ENCODE results near the gene VMO1.

VMO1 gene

DNA sequence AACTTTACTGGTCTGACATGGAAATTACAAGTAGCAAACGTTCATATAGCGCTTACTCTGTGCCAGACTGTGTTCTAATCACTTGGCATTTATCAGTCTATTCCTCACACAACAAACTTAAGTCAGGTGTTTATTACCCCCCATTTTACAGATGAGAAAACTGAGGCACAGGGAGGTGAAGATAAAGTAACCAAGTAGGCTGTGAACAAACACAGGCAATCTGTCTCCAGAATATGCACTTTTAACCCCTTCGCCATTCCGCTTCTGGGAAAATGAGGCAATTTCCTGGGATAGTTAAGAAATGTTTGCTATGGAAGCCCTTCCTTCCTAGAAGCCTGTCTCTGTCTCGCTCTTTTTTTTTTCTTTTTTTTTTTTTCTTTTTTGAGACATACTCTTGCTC, 34.2 kb downstream of the VMO1 start:
- DNase-seq = peak; percentile 40

DNA sequence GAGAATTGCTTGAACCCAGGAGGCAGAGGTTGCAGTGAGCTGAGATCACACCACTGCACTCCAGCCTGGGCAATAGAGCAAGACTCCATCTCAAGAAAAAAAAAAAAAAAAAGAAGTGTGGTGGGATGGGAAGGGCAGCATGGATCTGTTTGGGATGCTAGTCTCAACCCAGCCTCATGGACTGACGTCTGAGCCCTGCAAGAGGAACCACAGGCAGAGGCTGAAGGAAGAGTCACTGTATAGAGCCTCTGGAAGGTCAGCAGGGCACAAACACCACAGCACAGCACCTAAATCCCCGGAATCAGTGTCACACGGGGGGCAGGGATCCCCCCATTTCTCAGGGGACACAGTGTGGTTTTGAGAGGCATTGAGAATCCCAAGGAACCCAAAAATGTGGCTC, 35.6 kb downstream of the VMO1 start:
- DNase-seq = no peak

DNA sequence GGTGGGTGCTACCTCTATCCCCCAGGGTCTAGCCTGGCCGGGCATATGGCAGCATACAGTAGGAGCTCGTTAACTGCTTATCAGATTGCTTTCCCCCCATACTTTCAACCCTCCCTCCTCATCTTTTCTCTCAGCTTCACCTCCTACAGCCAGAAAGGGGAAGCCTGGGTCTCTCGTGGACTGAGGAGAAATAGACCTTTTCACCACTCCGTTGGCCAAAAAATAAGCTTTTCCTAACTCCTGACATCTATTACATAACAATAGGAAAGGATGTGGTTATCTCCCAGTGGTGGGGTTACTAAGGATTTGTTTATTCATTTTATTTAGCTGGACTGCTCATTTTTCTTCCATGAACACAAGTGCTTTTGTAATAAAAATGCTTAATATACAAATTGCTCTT, 37.5 kb downstream of the VMO1 start:
- peak; percentile 47 for DNase-seq

DNA sequence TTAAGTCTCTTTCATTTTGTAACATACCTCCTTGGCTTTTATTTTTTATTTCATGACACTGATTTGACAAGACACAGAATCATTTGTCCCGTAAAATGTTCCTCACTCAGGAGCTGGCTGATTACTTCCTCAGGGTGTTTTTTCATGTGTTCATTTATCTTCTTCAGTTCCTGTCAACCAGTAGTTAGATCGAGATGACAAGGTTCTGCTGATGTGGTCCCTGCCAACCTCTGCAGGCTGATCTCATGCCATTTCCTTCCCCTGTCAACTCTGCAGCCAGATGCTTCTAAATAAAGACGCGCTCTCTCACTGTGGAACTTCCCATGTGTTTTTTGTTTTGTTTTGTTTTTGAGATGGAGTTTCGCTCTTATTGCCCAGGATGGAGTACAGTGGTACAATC, 38.3 kb downstream of the VMO1 start:
- peak; percentile 95 for DNase-seq

DNA sequence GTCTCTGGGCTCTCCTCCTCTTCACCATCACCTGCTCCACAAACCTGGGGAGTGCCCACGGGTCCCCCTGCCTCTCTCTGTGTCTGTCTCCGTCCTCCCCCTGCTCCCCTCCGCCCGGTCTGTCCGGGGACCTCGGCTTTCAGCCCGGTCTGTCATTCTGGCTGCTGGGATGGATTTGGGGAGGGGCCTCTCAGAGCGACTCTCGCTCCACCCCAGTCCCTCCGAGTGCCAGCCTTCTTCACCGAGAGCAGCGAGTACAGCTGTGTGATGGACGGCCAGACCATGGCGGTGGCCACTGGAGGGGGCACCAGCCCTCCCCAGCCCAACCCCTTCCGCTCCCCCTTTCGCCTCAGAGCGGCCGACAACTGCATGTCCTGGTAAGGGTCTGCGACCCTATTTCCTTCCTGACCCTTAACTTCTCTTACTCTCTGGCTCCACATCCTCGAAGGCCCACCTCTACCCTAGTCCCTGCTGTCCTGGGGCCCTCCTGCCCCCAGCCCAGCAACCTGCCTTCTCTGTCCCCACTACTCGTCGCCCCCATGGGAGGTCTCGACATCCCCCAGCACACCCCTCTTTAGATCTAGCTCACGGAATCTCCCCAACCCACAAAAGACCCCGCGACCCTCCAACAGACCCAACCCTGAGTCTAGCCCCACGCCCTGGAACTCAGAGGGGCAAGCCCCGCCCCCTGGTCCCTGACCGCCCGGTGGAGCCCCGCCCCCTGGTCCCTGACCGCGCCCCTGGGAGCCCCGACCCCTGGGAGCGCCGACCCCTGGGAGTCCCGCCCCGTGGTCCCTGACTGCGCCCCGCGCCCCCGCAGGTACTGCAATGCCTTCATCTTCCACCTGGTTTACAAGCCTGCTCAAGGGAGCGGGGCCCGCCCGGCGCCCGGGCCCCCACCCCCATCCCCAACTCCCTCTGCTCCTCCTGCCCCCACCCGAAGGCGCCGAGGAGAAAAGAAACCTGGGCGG, 40.9 kb downstream of the VMO1 start:
- no peak for DNase-seq

DNA sequence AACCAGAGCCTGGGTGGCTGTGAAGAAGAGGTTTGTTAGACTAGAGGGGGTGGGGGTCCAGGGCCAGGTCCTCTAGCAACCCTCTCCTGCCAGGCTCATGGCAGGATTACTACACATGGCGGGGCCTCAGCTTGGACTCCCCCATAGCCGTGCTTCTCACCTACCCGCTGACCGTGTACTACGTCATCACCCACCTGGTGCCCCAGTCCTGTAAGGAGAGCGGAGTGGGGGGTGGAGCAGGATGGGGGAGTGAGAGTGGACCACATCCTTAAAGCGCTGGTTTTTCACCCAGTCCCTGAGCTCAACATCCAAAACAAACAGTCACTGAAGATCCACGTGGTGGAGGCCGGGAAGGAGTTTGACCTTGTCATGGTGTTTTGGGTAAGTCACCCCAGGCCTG, 42.3 kb downstream of the VMO1 start:
- no peak for DNase-seq

DNA sequence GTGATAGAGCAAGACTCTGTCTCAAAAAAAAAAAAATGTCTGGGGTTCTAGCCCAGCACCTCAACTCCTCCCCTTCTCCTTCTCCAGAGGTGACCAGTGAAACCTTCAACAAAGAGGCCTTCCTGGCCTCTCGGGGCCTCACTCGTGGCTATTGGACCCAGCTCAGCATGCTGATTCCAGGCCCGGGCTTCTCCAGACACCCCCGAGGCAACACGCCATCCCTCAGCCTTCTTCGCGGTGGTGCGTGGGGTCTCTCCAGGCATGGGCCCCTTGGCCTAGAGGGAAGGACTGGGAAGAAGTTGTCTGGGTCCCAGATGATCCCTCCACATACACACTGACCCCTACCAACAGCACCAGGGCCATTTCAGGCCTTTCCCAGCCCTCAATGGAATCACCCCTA, 42.9 kb downstream of the VMO1 start:
- no peak for DNase-seq

DNA sequence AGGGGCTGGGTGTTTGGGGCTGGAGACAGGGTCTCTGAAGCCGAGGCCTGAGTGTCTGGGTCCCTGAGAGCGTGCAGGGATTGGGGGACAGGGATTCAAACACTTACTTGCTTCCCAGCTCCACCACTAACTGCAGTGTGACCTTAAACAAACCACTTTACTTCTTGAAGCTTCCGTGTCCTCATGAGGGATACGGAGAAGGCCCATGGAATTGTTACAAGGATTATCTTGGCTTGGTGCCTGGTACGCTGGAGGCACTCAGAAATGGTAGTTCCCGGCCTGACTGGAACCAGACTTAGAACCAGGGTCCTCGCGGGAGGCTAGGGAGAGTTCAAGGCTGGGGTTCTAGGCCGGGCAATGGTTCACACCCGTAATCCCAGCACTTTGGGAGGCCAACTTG, 43.5 kb downstream of the VMO1 start:
- DNase-seq = no peak

DNA sequence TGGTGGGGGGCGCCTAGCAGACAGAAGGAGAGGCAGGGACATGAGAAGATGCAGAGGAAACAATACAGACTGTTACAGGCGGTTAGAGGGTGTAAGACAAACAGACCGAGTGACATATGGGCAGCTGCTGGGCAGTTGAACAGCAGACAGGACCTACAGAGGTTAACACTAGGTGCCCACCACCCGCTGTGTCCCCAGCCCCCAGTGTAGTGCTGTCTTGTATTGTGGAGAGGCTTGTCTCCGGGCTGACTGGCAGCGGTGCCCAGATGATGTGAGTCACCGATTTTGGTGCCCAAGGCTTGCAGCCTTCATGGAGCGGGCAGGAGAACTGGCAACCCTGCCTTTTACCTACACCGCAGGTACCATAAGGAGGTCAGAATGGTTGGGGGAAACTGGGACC, 44.0 kb downstream of the VMO1 start:
- no peak for DNase-seq

DNA sequence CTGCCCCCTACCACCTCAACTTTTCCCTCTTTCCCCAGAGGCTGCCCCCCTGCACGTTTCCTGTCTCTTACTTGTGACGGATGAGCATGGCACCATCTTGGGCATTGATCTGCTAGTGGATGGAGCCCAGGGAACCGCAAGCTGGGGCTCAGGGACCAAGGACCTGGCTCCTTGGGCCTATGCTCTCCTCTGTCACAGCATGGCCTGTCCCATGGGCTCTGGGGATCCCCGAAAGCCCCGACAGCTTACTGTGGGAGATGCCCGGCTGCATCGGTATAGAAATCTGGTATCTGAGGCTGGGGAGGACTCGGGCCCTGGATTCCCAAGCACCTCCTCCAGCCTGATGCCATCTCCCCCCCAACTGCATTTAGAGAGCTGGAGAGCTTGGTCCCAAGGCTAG, 44.6 kb downstream of the VMO1 start:
- no peak for DNase-seq

DNA sequence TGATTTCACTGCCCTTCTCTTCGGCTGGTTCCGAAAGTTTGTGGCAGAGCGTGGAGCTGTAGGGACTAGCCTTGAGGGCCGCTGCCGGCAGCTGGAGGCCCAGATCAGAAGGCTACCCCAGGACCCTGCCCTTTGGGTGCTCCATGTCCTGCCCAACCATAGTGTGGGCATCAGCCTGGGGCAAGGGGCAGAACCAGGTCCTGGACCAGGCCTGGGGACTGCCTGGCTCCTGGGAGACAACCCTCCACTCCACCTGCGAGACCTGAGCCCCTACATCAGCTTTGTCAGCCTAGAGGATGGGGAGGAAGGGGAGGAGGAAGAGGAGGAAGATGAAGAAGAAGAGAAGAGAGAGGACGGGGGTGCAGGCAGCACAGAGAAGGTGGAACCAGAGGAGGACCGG, 45.6 kb downstream of the VMO1 start:
- no peak for DNase-seq

DNA sequence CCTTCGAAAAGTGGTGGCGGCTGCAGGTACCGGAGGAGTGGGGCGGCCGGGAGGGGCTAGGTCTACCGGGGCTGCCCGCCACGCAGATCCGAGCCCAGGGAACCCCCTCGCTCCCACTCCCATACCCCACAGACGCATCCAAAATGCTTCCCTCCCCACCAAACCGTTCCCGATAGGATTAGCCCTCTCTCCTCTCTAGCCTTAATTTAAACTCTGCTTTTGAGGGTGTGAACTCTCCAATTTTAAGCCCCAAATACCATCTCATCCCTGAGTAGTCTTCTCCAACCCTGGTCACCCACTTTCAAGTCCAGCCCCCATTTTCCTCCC, 46.2 kb downstream of the VMO1 start:
- no peak for DNase-seq

DNA sequence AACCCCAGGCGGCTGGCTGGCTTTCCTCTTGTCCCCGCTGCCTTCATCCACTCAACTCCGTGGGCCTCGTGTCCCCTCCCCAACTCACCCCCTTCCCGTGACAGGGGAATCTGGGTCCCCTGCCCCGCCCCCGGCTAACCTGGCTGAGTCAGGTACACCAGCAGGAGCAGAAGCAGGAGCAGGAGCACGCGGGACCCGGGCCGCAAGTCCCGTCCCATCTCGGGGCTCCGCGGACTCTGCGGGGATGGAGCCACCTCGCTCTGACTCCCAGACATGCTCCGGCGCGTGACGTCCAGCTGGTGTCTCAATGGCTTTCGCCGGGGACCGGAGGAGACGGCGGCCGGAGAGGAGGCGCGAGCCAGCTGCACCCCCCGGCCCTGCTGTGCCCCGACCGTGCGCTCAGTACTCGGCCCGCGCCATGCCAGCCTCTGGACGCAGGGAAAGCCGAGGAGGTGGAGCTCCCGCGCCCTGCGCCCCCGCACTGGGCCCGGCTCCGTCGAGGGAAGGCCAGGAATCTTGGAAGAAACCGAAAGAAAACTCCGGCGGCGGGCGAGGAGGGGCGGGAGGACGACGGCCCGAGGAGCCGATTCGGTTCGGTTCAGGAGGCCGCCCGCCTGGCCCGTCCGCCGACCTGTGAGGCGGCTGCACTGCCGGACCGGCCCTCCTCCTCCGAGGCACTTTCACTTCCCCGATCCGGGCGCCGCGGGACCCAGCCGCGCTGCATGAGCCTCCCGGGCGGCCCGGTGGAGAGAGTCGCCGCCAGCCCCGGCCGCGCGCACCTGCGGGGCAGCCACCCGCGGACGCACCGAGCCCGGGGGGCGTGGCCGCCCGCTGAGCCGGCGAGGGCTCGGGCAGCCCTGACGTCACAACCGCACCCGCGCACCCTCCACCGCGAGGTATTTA, 46.8 kb downstream of the VMO1 start, which contains the start of the genes CXCL16 and ZMYND15:
Gene CXCL16 (minus strand): TSS at position 807 of the 903 bp plus-strand sequence. CDS start 589 bp downstream, at position 218.
Gene ZMYND15 (plus strand): TSS at position 712 of the 903 bp plus-strand sequence. CDS start 716 bp downstream, outside the sequence.
- DNase-seq = peak; percentile 85

DNA sequence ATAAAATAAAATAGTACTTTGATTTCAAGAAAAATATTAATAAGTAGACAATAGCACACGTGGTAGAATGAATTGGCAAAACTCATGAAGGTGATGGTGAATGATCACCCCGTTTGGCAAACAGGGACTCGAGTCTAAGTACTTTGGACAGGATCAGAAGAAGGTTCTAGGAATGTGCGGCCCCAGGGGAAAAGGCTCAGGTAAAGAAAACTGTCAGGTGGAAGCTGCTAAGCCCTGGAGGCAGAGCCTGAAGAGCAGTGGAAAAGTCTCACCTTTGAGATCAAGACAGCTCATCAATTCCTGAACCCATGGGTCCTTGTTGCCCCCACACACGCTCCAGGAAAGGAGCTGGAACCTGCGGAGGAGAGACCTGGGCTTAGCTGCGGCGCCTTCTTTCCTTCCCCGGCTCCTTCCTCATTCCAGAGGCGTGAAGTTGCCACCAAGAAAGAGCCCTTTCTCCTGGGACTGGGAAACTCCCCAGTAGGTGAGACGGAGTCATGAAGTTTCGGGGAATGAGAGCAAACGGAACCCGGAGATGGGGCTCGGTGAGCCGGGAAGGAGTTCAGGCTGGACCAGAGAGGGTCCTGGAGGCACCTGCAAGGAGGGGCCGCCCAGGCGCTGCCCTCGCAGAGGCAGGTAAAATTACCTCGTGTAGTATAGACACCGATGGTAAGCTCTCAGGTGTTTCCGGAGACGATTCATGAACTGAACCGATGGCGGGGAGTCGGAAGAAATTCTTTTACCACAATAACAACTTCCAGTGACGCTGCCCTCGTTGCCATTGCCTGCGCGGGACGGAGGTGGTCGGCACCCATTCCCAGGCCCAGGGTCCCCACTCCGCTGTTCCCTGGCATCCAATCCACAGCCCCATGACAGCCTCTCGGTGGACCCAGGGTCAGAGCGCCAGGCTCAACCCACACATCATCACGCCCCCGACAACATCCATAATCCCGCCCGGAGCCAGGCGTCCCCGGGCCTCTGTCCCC, 47.7 kb downstream of the VMO1 start:
- DNase-seq = peak; percentile 36

DNA sequence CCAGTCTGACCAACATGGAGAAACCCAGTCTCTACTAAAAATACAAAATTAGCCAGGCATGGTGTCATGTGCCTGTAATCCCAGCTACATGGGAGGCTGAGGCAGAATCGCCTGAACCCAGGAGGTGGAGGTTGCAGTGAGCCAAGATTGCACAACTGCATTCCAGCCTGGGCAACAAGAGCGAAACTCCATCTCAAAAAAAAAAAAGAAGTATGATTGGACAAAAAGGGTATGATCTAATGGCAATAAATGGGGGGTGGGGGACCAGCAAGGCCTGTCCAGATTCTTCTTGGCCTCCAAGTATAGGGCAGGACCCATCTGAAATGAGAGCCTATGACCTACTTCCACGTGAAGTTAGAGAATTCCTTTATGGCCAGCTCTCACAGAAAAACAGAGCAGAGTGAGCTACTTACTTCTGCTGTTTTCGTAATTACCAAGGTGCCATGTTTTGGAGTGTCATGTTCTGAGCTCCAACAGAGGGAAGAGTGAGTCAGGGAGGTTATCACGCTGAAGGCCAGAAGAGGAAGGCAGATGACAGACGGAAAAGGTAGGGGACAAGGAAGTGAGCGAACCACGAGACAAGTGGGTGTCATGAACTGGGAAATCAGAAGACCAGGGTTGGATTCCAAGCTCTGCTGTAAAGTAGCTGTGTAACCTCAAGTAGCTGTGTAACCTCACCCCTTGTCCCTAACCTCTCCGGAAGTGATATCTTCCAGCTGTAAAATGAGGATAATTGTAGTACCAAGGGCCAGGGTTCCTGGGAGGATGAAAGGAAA, 50.1 kb downstream of the VMO1 start:
- DNase-seq = peak; percentile 89

Data from suppressor macrophage treated with lipopolysaccharide for 4 hours (primary cell).